ENCODE results near the gene RASD1. TPM values are rescaled to one million over a fixed set of nuclear protein-coding genes. Genes with fewer than 3 reads are reported as not detected.

The RASD1 gene
- total RNA-seq, 1 donor from 2014 or later, result 25.4 TPM

GRCh38 chr17:17541640-17542001 is 45.4 kb upstream of the RASD1 start:
- no peak for DNase-seq

DNA sequence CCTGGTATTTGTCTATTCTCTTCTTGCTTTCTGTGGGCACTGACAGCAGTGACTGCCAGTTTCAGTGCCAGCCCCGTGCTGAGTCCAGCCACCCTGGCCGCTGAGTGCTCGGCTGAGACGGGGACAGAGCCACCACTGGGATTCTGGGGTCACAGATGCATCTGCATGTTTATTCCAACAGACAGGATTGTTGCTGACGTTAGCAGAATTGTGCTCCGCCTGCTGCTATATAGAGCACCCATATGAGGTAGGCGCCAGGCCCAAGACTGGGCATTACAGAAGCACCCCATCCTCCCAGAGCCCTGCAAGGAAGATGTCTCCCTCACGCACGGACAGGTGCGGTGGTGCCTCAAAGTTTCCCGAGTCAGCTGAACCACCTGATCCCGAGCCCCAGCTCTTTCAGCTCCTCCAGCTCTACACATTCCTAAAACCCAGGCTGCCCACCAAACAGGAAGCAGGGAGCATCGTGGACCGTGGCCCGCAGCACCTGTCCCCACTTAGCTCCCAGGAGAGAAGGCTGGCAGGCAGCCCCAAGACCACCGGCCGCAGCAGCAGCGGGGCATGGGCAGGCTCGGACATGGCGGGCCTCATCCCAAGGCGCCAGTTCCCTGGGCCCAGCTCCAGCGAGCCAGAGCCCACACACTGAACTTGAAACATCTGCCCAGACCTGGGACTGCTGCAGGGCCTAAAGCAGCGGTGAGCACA is 44.9 kb upstream of the RASD1 start:
- TF ChIP-seq, protein P1, sequence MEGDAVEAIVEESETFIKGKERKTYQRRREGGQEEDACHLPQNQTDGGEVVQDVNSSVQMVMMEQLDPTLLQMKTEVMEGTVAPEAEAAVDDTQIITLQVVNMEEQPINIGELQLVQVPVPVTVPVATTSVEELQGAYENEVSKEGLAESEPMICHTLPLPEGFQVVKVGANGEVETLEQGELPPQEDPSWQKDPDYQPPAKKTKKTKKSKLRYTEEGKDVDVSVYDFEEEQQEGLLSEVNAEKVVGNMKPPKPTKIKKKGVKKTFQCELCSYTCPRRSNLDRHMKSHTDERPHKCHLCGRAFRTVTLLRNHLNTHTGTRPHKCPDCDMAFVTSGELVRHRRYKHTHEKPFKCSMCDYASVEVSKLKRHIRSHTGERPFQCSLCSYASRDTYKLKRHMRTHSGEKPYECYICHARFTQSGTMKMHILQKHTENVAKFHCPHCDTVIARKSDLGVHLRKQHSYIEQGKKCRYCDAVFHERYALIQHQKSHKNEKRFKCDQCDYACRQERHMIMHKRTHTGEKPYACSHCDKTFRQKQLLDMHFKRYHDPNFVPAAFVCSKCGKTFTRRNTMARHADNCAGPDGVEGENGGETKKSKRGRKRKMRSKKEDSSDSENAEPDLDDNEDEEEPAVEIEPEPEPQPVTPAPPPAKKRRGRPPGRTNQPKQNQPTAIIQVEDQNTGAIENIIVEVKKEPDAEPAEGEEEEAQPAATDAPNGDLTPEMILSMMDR (IDR thresholded peaks at IDR 0.05; ENCODE audit: borderline replicate concordance), result no peak
- peak overlapping the region; percentile 90 for H3K27ac ChIP-seq (replicated peaks)
- no peak for DNase-seq
- no peaks in the 10 kb centered on the region for H3K27me3 ChIP-seq (ENCODE audit: low read depth)
- peaks cover 56% of the 10 kb centered on the region for H3K4me1 ChIP-seq
- H3K36me3 ChIP-seq, result no peaks in the 10 kb centered on the region
- no peak overlapping the region for H3K4me3 ChIP-seq
- no peaks in the 10 kb centered on the region for H3K9me3 ChIP-seq (replicated peaks)
- intact Hi-C loops (cut with micrococcal nuclease), result no loop called here

More at GRCh38 chr17:17541640-17542001, 45.4 kb upstream of the RASD1 start:
- TF ChIP-seq, protein P1 (IDR thresholded peaks at IDR 0.05; ENCODE audit: borderline replicate concordance), result no peak
- H3K36me3 ChIP-seq, result no peaks in the 10 kb centered on the region
- no peak overlapping the region for H3K4me3 ChIP-seq
- intact Hi-C loops (cut with micrococcal nuclease), result no loop called here
- H3K9me3 ChIP-seq (replicated peaks), result no peaks in the 10 kb centered on the region
- peaks cover 56% of the 10 kb centered on the region for H3K4me1 ChIP-seq
- no peak overlapping the region for H3K27ac ChIP-seq (replicated peaks)
- no peaks in the 10 kb centered on the region for H3K27me3 ChIP-seq (ENCODE audit: low read depth)

DNA sequence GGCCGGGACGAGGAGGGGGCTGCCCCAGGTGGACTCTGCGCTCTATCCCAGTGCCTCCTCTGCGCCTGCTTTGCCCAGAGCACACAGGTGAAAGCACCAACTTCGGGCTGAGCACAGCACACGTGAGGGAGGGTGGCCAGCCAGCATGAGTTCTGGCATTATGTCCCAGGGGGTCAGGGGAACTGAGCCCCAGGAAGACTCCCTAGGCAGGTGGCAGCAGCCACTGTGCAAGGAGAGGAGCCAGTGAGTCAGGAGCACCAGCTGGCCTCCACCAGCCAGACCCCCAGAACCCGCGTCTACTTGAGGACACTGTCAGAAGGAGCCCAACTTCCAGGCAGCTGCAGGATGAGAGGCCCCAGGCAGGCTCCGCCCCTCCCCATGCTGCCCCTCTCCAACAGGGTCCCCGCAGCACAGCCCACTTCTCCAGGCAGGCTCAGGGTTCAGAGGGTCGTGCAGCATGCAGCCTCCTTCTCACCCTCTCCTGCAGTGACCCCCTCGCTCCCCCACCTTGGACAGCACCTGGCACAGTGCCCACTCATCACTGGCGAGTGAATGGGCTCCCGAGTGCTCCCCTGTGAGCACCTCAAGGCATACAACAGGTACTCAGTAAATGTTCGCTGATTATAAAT is 44.2 kb upstream of the RASD1 start:
- intact Hi-C loops (cut with micrococcal nuclease), result no loop called here
- no peak for DNase-seq
- no peaks in the 10 kb centered on the region for H3K36me3 ChIP-seq
- no peak overlapping the region for H3K4me3 ChIP-seq
- no peaks in the 10 kb centered on the region for H3K27me3 ChIP-seq (ENCODE audit: low read depth)
- TF ChIP-seq, protein P1 (IDR thresholded peaks at IDR 0.05; ENCODE audit: borderline replicate concordance), result no peak
- H3K4me1 ChIP-seq, result peaks cover 57% of the 10 kb centered on the region
- H3K27ac ChIP-seq (replicated peaks), result peak overlapping the region; percentile 90
- H3K9me3 ChIP-seq (replicated peaks), result no peaks in the 10 kb centered on the region

GRCh38 chr17:17539591-17539990 is 43.4 kb upstream of the RASD1 start:
- DNase-seq, result no peak
- intact Hi-C loops (cut with micrococcal nuclease), result no loop called here
- TF ChIP-seq, protein P1 (IDR thresholded peaks at IDR 0.05; ENCODE audit: borderline replicate concordance), result no peak
- Histone ChIP-seq H3K27ac (replicated peaks) (peak overlapping the region; percentile 90), H3K27me3 (ENCODE audit: low read depth) (no peaks in the 10 kb centered on the region), H3K4me1 (peaks cover 60% of the 10 kb centered on the region), H3K36me3 (no peaks in the 10 kb centered on the region), H3K4me3 (no peak overlapping the region), H3K9me3 (replicated peaks) (no peaks in the 10 kb centered on the region)

GRCh38 chr17:17538417-17539391 is 42.5 kb upstream of the RASD1 start:
- no peaks in the 10 kb centered on the region for H3K36me3 ChIP-seq
- no peak overlapping the region for H3K4me3 ChIP-seq
- intact Hi-C loops (cut with micrococcal nuclease), result no loop called here
- TF ChIP-seq, protein P1 (IDR thresholded peaks at IDR 0.05; ENCODE audit: borderline replicate concordance), result no peak
- H3K4me1 ChIP-seq, result peaks cover 60% of the 10 kb centered on the region
- no peaks in the 10 kb centered on the region for H3K27me3 ChIP-seq (ENCODE audit: low read depth)
- no peaks in the 10 kb centered on the region for H3K9me3 ChIP-seq (replicated peaks)
- H3K27ac ChIP-seq (replicated peaks), result peak overlapping the region; percentile 90
- DNase-seq, result no peak
